Measurements from ENCODE around the gene CLP1. TPM values are rescaled to one million over a fixed set of nuclear protein-coding genes. Genes with fewer than 3 reads are reported as not detected.

Gene CLP1
- total RNA-seq, 1 donor from 2014 or later, result 17.7 TPM

DNA sequence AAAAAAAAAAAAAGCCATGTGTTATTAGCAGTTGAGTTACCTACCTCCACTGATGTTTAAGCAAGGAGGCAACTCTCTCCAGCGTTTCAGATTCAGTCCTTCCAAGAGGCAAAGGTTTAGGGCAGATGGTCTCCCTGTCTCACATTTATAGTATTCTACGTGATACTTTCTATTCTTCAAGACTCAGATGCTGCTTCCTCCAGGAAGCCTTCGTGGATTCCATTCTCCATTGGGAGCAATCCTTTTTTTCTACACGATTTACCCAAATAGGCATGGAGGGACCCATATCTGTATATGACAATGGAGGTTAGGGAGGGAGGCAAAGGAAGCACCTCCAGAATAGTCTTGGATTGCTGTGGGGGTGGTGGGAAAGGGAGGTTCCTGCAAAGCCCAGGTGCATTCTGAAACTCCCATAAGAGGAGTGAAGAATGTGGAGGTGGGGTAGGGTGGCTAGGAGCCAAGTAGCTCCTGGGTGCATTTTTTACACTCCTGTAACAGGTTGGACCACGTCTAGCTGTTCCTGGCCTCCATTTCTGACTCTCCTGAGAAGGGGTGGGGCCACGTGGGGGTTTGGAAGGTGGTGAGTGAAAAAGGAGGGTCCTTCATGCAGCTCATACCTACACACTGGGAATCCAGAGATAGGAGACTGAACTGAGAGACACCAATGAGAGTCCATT is 24.0 kb upstream of the CLP1 start:
- no peak overlapping the region for H3K4me3 Mint-ChIP-seq (ENCODE audit: low read depth)
- H3K9me3 Mint-ChIP-seq, result no peaks in the 10 kb centered on the region
- no peak overlapping the region for H3K27ac Mint-ChIP-seq
- peaks cover 5% of the 10 kb centered on the region for H3K4me1 Mint-ChIP-seq (ENCODE audit: low read depth)
- intact Hi-C loops (cut with micrococcal nuclease), result no loop called here
- no peaks in the 10 kb centered on the region for H3K36me3 Mint-ChIP-seq (ENCODE audit: low read depth)
- no peak for DNase-seq (ENCODE audit: low spot score)
- peaks cover 44% of the 10 kb centered on the region for H3K27me3 Mint-ChIP-seq (ENCODE audit: low read depth)

DNA sequence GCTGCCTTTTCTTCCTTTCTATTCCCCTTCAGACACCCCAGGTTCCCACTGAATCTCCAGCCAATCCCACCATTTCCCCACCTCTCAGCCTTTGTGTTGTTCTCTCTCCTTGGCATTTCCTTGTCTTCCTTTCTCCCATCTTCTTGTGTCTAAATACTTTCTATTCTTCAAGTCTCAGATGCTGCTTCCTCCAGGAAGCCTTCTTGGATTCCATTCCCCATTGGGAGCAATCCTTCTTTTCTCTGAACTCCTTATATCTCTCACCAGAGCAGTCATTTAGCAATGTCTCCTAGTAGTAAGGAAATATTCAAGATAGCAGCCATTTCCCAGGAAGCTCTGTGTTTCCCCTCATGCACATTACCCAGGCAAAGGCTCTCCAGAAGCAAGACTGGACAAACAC is 23.3 kb upstream of the CLP1 start:
- no peaks in the 10 kb centered on the region for H3K36me3 Mint-ChIP-seq (ENCODE audit: low read depth)
- DNase-seq (ENCODE audit: low spot score), result no peak
- peaks cover 12% of the 10 kb centered on the region for H3K4me1 Mint-ChIP-seq (ENCODE audit: low read depth)
- H3K27ac Mint-ChIP-seq, result no peak overlapping the region
- H3K27me3 Mint-ChIP-seq (ENCODE audit: low read depth), result peaks cover 40% of the 10 kb centered on the region
- no peak overlapping the region for H3K4me3 Mint-ChIP-seq (ENCODE audit: low read depth)
- intact Hi-C loops (cut with micrococcal nuclease), result no loop called here
- no peaks in the 10 kb centered on the region for H3K9me3 Mint-ChIP-seq

DNA sequence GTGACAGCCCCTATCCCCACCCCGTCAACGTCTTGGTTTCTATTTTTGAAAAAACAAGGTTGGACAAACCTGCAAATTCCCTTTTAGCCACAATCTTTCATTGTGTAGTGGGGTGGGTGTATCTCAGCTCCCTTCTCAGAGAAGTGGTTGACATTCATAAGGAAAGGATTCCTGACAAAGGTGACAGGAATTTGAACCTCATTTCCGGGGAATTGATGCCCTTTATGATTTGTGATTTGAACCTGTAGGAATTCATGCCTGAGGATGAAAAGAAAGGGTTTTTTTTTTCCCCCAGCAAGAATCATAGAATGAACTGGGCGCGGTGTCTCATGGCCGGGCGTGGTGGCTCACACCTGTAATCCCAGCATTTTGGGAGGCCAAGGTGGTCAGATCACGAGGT is 22.3 kb upstream of the CLP1 start:
- Mint-ChIP-seq H3K4me1 (ENCODE audit: low read depth) (peaks cover 14% of the 10 kb centered on the region), H3K36me3 (ENCODE audit: low read depth) (no peaks in the 10 kb centered on the region), H3K4me3 (ENCODE audit: low read depth) (no peak overlapping the region), H3K27me3 (ENCODE audit: low read depth) (peaks cover 35% of the 10 kb centered on the region), H3K27ac (no peak overlapping the region), H3K9me3 (no peaks in the 10 kb centered on the region)
- DNase-seq (ENCODE audit: low spot score), result no peak
- intact Hi-C loops (cut with micrococcal nuclease), result no loop called here

DNA sequence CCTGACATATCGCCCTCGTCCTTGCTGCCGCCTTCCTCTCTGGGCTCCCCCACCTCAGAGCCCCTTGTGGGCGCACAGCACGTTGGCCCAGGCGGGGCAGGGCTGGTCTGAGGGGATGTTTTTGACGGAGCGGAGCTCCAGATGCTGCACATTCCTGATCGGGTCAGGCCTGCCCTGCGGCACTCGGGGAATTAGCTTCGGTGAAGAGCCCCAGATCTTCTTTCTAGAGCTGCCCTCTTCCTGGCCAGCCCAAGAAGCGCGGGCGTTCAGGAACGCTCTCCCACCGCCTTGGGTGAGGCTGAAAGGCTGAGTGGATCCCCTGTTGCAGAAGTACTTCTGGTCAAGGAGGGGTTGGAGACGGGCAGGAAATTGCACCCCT is 19.9 kb upstream of the CLP1 start:
- Mint-ChIP-seq H3K36me3 (ENCODE audit: low read depth) (no peaks in the 10 kb centered on the region), H3K27ac (no peak overlapping the region), H3K27me3 (ENCODE audit: low read depth) (peaks cover 26% of the 10 kb centered on the region), H3K9me3 (no peaks in the 10 kb centered on the region), H3K4me3 (ENCODE audit: low read depth) (peak overlapping the region; percentile 92), H3K4me1 (ENCODE audit: low read depth) (peaks cover 23% of the 10 kb centered on the region)
- intact Hi-C loops (cut with micrococcal nuclease), result no loop called here
- no peak for DNase-seq (ENCODE audit: low spot score)

DNA sequence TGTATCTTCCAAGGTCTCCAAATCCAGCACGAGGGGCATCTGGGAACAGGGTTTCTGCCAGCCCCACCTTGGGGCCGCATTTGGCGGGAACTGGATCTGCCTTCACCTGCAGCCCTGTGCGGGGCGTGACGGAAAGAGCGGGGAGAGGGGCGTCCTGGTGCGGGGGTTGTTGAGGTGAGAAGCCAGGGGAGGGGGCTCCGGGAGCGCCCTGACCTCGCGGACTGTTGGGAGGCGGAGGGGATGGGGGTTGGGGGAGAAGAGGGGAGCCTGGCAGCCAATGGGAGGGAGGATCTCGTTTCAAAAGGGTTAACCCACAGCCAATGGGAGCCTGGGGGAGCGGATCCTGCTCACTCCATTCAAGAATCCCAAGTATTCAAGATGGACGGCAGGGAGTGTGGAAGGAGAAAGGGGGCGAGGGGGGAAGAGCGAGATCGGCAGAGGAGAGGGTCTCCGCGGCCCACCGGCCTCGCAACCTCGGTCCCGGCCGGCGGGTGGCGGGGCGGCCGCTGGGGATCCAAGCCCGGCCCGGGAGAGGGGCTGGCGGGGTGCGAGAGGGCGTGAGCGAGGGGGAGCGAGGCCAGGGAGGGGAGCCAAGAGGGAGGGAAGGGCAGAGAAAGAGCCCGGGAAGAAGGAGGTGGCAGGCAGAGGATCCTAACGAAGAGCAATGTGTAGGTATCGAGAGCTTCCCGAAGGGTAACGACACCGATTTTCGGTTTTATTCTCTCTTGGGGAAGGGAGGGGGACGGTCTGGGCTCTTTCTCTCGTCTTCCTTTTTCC is 19.4 kb upstream of the CLP1 start:
- peaks cover 26% of the 10 kb centered on the region for H3K27me3 Mint-ChIP-seq (ENCODE audit: low read depth)
- H3K4me3 Mint-ChIP-seq (ENCODE audit: low read depth), result peak overlapping the region; percentile 92
- H3K36me3 Mint-ChIP-seq (ENCODE audit: low read depth), result no peaks in the 10 kb centered on the region
- no peak for DNase-seq (ENCODE audit: low spot score)
- intact Hi-C loops (cut with micrococcal nuclease), result no loop called here
- peaks cover 23% of the 10 kb centered on the region for H3K4me1 Mint-ChIP-seq (ENCODE audit: low read depth)
- H3K9me3 Mint-ChIP-seq, result no peaks in the 10 kb centered on the region
- H3K27ac Mint-ChIP-seq, result peak overlapping the region; percentile 87

DNA sequence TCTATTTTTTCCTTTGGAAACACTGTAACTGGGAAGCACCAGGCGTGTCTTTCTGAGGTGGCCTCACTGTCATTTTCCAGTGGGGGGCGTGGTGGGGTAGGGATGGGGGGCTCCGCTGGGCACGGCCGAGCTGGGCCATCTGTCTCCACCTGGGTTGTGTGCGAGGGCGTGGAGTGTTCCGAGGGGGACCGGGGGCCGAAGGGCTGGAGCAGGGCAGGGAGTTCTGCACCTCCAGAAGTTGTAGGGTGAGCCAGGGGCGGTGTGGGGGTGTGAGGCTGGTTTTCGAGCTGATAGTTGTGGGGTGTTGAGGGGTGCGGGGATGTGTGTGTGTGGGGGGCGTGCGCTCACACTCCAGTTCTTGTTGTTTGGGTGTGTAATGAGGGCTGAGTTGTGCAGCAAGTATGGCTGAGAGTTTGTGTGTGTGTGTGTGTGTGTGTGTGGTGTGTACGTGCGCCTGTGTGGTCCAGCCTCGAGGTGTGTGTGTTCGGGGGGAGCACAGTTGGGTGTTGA is 18.7 kb upstream of the CLP1 start:
- Mint-ChIP-seq H3K9me3 (no peaks in the 10 kb centered on the region), H3K4me3 (ENCODE audit: low read depth) (peak overlapping the region; percentile 92), H3K27me3 (ENCODE audit: low read depth) (peaks cover 31% of the 10 kb centered on the region), H3K4me1 (ENCODE audit: low read depth) (peaks cover 24% of the 10 kb centered on the region), H3K36me3 (ENCODE audit: low read depth) (no peaks in the 10 kb centered on the region), H3K27ac (peak overlapping the region; percentile 45)
- DNase-seq (ENCODE audit: low spot score), result no peak
- intact Hi-C loops (cut with micrococcal nuclease), result no loop called here

DNA sequence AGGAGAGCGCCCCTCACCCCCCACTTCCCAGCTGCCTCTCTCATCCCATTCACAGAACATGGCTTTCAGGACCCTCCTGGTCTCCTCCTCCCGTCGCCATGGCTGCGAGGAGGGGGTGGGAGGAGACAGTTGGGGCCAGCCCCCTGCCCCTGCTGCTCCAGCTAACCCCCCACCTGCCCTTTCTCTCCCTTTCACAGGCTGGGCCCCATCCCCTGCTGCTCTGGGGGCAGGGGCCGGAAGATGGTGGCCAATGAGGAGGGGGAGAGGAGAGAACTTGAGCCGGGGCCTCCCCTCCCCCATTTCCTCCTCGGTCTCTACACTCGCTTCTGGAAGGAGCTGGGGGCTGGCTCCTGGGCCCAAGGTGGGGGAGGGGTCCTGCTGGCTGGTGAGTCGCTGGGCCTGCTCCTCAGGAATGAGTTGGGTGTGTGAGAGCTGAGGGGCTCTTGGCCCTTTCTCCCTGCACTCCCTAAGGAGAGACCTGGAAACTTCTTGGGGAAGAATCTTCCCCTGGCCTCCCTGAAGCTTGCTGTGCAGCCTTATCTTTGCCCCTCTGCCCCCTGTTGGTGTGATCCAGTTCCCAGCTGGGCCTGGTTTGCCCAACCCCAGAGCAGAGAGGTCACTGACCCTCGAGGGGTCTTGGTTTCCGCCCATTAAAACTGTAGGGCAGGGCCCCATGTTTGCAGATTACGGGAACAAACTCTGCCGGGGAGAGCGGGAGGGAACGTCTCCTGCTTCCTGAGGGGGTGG is 18.1 kb upstream of the CLP1 start:
- H3K36me3 Mint-ChIP-seq (ENCODE audit: low read depth), result no peaks in the 10 kb centered on the region
- no peaks in the 10 kb centered on the region for H3K9me3 Mint-ChIP-seq
- DNase-seq (ENCODE audit: low spot score), result no peak
- H3K27me3 Mint-ChIP-seq (ENCODE audit: low read depth), result peaks cover 26% of the 10 kb centered on the region
- intact Hi-C loops (cut with micrococcal nuclease), result loop anchor here (2.0 to 10.0 kb wide), 2 partner anchors 215 to 295 kb away; partner anchors contain the start of gene SLC43A3
- H3K4me3 Mint-ChIP-seq (ENCODE audit: low read depth), result peak overlapping the region; percentile 92
- peak overlapping the region; percentile 45 for H3K27ac Mint-ChIP-seq
- peaks cover 25% of the 10 kb centered on the region for H3K4me1 Mint-ChIP-seq (ENCODE audit: low read depth)

DNA sequence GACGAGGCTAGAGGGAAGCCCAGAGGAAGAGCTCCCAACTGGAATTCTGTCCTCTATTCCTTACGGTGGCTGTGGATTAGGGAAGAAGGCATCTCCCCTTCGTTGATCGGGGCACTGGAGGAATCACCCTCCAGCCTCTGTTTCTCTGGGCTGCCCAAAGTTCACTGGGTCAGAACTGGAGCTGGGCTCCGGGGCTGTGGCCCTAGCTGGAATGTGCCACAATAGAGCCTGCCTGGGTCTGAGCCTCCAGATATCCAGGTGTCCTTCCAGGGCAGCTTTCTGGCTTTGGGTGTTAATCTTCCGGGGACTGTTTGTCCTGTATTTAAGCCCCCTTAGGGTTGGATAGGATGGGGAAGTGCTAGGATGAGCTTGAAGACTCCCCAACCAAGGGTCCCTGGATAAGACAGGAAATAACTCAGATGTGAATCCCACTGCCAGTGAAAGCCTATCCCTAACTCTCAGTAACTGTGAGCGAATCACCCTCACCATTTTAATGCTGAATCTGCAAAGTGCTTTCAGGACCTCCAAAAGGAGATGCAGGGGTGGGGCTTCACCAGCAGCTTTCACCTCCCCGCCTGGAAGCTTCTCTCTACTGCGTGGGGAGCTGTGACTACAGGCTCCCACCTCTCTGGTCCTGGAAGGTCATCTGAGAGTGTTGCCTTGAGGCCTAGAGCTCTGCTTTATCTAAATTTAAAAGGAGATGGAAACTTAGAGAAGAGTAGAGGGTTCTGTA is 17.3 kb upstream of the CLP1 start:
- Mint-ChIP-seq H3K27ac (no peak overlapping the region), H3K27me3 (ENCODE audit: low read depth) (peaks cover 24% of the 10 kb centered on the region), H3K4me3 (ENCODE audit: low read depth) (peak overlapping the region; percentile 92), H3K4me1 (ENCODE audit: low read depth) (peaks cover 27% of the 10 kb centered on the region), H3K36me3 (ENCODE audit: low read depth) (no peaks in the 10 kb centered on the region), H3K9me3 (no peaks in the 10 kb centered on the region)
- no peak for DNase-seq (ENCODE audit: low spot score)
- intact Hi-C loops (cut with micrococcal nuclease), result loop anchor here (2.0 to 10.0 kb wide), 2 partner anchors 215 to 295 kb away; partner anchors contain the start of gene SLC43A3

DNA sequence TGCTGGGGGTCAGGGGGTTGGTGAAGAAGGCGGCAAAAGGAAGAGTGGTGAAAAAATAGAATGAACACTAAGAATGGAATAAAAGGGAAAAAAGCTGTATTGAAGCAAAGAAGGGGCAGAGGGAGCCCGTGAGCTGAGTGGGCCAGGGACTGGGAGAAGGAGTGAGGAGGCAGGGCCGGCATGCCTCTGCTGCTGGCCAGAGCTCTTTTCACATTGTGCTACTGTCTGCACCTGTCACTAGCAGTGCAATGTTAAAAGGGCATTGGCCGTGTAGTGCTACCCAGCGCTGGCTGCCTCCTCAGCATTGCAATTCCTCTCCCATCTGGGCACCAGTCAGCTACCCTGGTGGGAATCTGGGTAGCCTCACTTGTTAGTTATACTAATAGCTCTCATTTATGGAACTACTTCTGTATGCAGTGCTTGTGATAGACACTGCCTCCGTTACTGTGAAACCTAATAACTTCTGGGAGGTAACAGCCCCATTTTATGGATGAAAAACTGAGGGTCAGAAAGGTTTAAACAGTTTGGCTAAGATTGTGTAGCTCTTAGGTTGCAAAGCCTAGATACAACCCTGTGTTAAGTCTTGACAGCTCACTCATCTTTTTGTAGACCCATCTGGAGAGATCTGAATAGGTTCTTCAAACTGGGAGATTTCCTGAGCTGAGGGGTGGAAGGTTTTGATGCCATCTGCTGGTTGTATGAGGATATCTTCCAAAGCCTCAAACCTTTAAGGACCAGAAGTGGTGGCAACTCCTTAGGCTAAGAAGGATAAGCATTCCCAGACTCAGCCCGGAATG is 16.4 kb upstream of the CLP1 start:
- peaks cover 28% of the 10 kb centered on the region for H3K27me3 Mint-ChIP-seq (ENCODE audit: low read depth)
- peaks cover 31% of the 10 kb centered on the region for H3K4me1 Mint-ChIP-seq (ENCODE audit: low read depth)
- no peak overlapping the region for H3K27ac Mint-ChIP-seq
- no peak for DNase-seq (ENCODE audit: low spot score)
- H3K4me3 Mint-ChIP-seq (ENCODE audit: low read depth), result no peak overlapping the region
- intact Hi-C loops (cut with micrococcal nuclease), result loop anchor here (1.0 to 10.0 kb wide), 3 partner anchors 73 to 296 kb away; partner anchors contain the start of gene SLC43A3
- H3K9me3 Mint-ChIP-seq, result no peaks in the 10 kb centered on the region
- no peaks in the 10 kb centered on the region for H3K36me3 Mint-ChIP-seq (ENCODE audit: low read depth)

DNA sequence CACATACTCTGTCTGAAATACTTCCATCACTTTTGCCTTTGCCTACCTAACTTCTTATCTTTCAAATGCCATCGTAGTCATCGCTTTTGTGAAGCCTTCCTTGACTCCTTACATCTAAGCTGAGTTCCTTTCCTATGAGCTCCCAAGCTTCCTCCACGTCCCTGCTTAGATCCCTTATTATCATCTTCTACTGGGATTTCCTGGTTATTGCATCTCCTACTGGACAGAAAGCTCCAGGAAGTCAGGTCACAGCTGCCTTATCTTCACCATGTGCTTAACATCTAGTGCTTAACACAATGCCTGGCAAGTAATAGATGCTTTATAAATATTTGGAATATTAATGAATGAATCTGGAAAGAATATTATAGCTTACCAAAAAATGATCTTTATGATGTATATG is 13.8 kb upstream of the CLP1 start:
- no peaks in the 10 kb centered on the region for H3K9me3 Mint-ChIP-seq
- H3K4me3 Mint-ChIP-seq (ENCODE audit: low read depth), result no peak overlapping the region
- no peak for DNase-seq (ENCODE audit: low spot score)
- no peaks in the 10 kb centered on the region for H3K36me3 Mint-ChIP-seq (ENCODE audit: low read depth)
- peaks cover 43% of the 10 kb centered on the region for H3K4me1 Mint-ChIP-seq (ENCODE audit: low read depth)
- H3K27me3 Mint-ChIP-seq (ENCODE audit: low read depth), result peaks cover 46% of the 10 kb centered on the region
- intact Hi-C loops (cut with micrococcal nuclease), result loop anchor here (2.0 to 10.0 kb wide), 2 partner anchors 187 to 219 kb away; partner anchors contain the start of gene SLC43A3
- H3K27ac Mint-ChIP-seq, result no peak overlapping the region

DNA sequence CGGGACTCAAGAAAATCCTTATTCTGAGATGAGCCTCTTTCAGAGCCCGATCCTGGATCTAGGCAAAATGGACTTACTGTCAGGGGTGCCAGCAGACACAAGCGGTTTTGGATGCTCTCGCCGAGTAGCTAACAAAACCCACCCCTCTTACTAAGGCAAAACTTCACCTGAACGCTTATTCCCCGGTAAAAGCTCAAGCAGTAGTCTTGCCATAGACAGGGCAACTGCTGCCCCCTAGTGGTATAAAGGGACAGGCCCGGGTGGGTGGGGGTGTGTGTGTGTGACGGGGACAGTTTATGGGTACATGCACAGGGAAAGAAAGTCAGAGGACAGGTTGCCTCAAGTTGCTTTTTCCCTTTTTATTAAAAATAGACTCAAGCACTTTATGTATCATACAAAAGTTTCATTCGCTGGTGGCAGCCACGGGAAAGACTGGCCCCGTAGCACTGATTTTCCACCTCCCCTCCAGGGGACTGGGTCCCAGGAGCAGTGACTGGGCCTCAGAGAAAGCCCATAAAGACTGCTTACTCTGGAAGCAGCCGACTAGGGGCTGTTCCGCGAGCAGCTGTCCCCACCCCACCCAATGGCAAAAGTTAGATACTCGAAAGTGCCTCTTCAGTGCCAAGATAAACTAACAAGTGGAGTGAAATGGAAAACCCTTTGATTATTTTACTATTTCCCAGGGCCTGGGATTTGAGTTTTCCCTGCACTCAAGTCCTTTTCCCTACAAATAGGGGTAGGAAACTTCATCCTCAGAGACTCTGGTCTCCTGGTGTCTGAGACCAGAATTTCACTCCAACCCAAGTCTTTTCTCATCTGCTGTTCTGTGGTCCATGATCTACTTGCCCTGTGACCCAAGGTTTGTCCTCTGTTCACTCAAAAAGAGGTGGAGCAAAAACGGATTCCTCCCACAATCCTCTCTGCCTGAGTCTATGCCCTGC is 12.5 kb upstream of the CLP1 start:
- peaks cover 46% of the 10 kb centered on the region for H3K27me3 Mint-ChIP-seq (ENCODE audit: low read depth)
- H3K4me1 Mint-ChIP-seq (ENCODE audit: low read depth), result peaks cover 48% of the 10 kb centered on the region
- H3K27ac Mint-ChIP-seq, result no peak overlapping the region
- no peaks in the 10 kb centered on the region for H3K9me3 Mint-ChIP-seq
- H3K36me3 Mint-ChIP-seq (ENCODE audit: low read depth), result no peaks in the 10 kb centered on the region
- DNase-seq (ENCODE audit: low spot score), result peak; percentile 75
- intact Hi-C loops (cut with micrococcal nuclease), result loop anchor here (2.0 to 10.0 kb wide), 3 partner anchors 188 to 308 kb away; partner anchors contain the start of genes P2RX3, SLC43A3 and SSRP1
- no peak overlapping the region for H3K4me3 Mint-ChIP-seq (ENCODE audit: low read depth)

Measured in activated T-helper 2 cell treated with anti-CD3 and anti-CD28 coated beads, Interferon-gamma antibody, Interleukin-2, Interleukin-4, amounts not matched to agents 10 μg/mL and 5 μg/mL and 100 μg/mL, durations not matched to agents 14 hours and 24 hours and 36 hours (primary cell).